H9 (cell line): ENCODE measurements around the gene ZRANB1. TPM values are rescaled to one million over a fixed set of nuclear protein-coding genes. Genes with fewer than 3 reads are reported as not detected.
A peak's percentile ranks its signal among the peaks of the same experiment; 100 is the strongest.

Experiments
- DNase-seq: peaks from one replicate; pipeline ENCODE4 v3.0.0-alpha.2; 2017
- H2AFZ ChIP-seq: one replicate; pipeline ENCODE4 v1.6.1; 2013; ENCODE audit warnings: mild to moderate bottlenecking, low read length, control low read depth, moderate library complexity
- H2AK5ac ChIP-seq: 2 replicates; pipeline ENCODE4 v1.6.1; 2013; ENCODE audit warnings: low read length, control low read depth, mixed read lengths; ENCODE audit not compliant: insufficient read length
- H2BK120ac ChIP-seq: one replicate; pipeline ENCODE4 v1.6.1; 2013; ENCODE audit warnings: low read depth, mild to moderate bottlenecking, low read length, control low read depth, inconsistent platforms; ENCODE audit not compliant: poor library complexity, severe bottlenecking
- H2BK12ac ChIP-seq: 2 replicates; pipeline ENCODE4 v1.6.1; 2013; ENCODE audit warnings: low read length, control low read depth, mixed read lengths, low read depth; ENCODE audit not compliant: insufficient read length
- H2BK15ac ChIP-seq: 2 replicates; pipeline ENCODE4 v1.6.1; 2013; ENCODE audit warnings: low read depth, low read length, control low read depth
- H2BK20ac ChIP-seq: one replicate; pipeline ENCODE4 v1.6.1; 2013; ENCODE audit warnings: low read depth, mild to moderate bottlenecking, low read length, control low read depth, inconsistent platforms; ENCODE audit not compliant: poor library complexity, severe bottlenecking
- H2BK5ac ChIP-seq: 2 replicates; pipeline ENCODE4 v1.6.1; 2013; ENCODE audit warnings: low read length, control low read depth, mixed read lengths; ENCODE audit not compliant: insufficient read length
- H3K14ac ChIP-seq: 2 replicates; pipeline ENCODE4 v1.6.1; 2013; ENCODE audit warnings: low read length, control low read depth; ENCODE audit not compliant: insufficient read depth
- H3K18ac ChIP-seq: 2 replicates; pipeline ENCODE4 v1.6.1; 2013; ENCODE audit warnings: low read depth, mild to moderate bottlenecking, mixed read lengths, low read length, control low read depth; ENCODE audit not compliant: insufficient read length
- H3K23ac ChIP-seq: 2 replicates; pipeline ENCODE4 v1.6.1; 2013; ENCODE audit warnings: low read length, control low read depth, mixed read lengths, low read depth; ENCODE audit not compliant: insufficient read length
- H3K23me2 ChIP-seq: 2 replicates; pipeline ENCODE4 v1.6.1; 2013; ENCODE audit warnings: low read depth, mild to moderate bottlenecking, mixed read lengths, low read length, control low read depth; ENCODE audit not compliant: insufficient read length, poor library complexity, severe bottlenecking
- H3K27ac ChIP-seq: 2 replicates; pipeline ENCODE4 v1.5.1; 2013; ENCODE audit warnings: low read length, control low read depth, mixed read lengths, low read depth; ENCODE audit not compliant: insufficient read length
- H3K27me3 ChIP-seq: 2 replicates; pipeline ENCODE4 v1.6.1; 2013; ENCODE audit warnings: low read length, control low read depth, inconsistent platforms; ENCODE audit not compliant: insufficient read depth
- H3K4ac ChIP-seq: 2 replicates; pipeline ENCODE4 v1.6.1; 2013; ENCODE audit warnings: low read depth, mild to moderate bottlenecking, control low read depth, inconsistent platforms, low read length, moderate library complexity
- H3K4me1 ChIP-seq: 2 replicates; pipeline ENCODE4 v1.6.1; 2013; ENCODE audit warnings: low read length, control low read depth, inconsistent platforms; ENCODE audit not compliant: insufficient read depth
- H3K4me2 ChIP-seq: 2 replicates; pipeline ENCODE4 v1.6.1; 2013; ENCODE audit warnings: low read length, control low read depth, mixed read lengths; ENCODE audit not compliant: insufficient read length, insufficient read depth
- H3K56ac ChIP-seq: 2 replicates; pipeline ENCODE4 v1.6.1; 2013; ENCODE audit warnings: low read depth, mild to moderate bottlenecking, mixed read lengths, low read length, control low read depth; ENCODE audit not compliant: insufficient read length
- H3K79me1 ChIP-seq: 2 replicates; pipeline ENCODE4 v1.6.1; 2013; ENCODE audit warnings: low read depth, mild to moderate bottlenecking, moderate library complexity, low read length, control low read depth, inconsistent platforms; ENCODE audit not compliant: insufficient read depth, poor library complexity, severe bottlenecking
- H3K79me2 ChIP-seq: 2 replicates; pipeline ENCODE4 v1.6.1; 2013; ENCODE audit warnings: low read length, control low read depth, inconsistent platforms; ENCODE audit not compliant: insufficient read depth
- H3K9ac ChIP-seq: 2 replicates; pipeline ENCODE4 v1.6.1; 2013; ENCODE audit warnings: low read length, control low read depth, mixed read lengths; ENCODE audit not compliant: insufficient read length; ENCODE audit errors: extremely low read depth
- H3K9me3 ChIP-seq: one replicate; pipeline ENCODE4 v1.6.1; 2013; ENCODE audit warnings: low read depth, low read length, inconsistent platforms; ENCODE audit not compliant: control insufficient read depth
- H3T11ph ChIP-seq: one replicate; pipeline ENCODE4 v1.6.1; 2013; ENCODE audit warnings: mild to moderate bottlenecking, low read length, control low read depth, inconsistent platforms
- H4K20me1 ChIP-seq: one replicate; pipeline ENCODE4 v1.6.1; 2013; ENCODE audit not compliant: control insufficient read depth, insufficient read length, insufficient read depth
- H4K5ac ChIP-seq: 2 replicates; pipeline ENCODE4 v1.6.1; 2013; ENCODE audit warnings: low read depth, mild to moderate bottlenecking, mixed read lengths, low read length, control low read depth; ENCODE audit not compliant: insufficient read length
- H4K8ac ChIP-seq: replicated peaks from 2 replicates; pipeline ENCODE4 v1.6.1; 2013; ENCODE audit warnings: low read length, control low read depth, mixed read lengths, low read depth; ENCODE audit not compliant: insufficient read length
- H4K91ac ChIP-seq: 2 replicates; pipeline ENCODE4 v1.6.1; 2013; ENCODE audit warnings: low read depth, mild to moderate bottlenecking, moderate library complexity, mixed read lengths, low read length, control low read depth; ENCODE audit not compliant: insufficient read length
- H3K27ac Mint-ChIP-seq, 3 experiments: 2 replicates in 2 of 3; 3 replicates in 1 of 3; pipeline ENCODE4 v1.8.0; 2020 to 2021; ENCODE audit warnings: mixed read lengths in 3 of 3, mild to moderate bottlenecking in 1 of 3, moderate library complexity in 1 of 3
- H3K27me3 Mint-ChIP-seq: 2 replicates; pipeline ENCODE4 v1.8.0; 2021; ENCODE audit warnings: low read depth, mild to moderate bottlenecking, moderate library complexity, mixed read lengths
- H3K36me3 Mint-ChIP-seq, 3 experiments: 2 replicates in 2 of 3; 3 replicates in 1 of 3; pipeline ENCODE4 v1.8.0; 2020 to 2021; ENCODE audit warnings: low read depth in 3 of 3, mixed read lengths in 3 of 3; ENCODE audit not compliant: insufficient read depth in 1 of 3
- H3K4me1 Mint-ChIP-seq, 2 experiments: 2 replicates each; pipeline ENCODE4 v1.8.0; 2020; ENCODE audit warnings: mixed read lengths in 2 of 2
- H3K4me3 Mint-ChIP-seq, 2 experiments: 2 replicates in 1 of 2; 3 replicates in 1 of 2; pipeline ENCODE4 v1.8.0; 2020 to 2021; ENCODE audit warnings: mild to moderate bottlenecking in 2 of 2, mixed read lengths in 2 of 2, moderate library complexity in 1 of 2
- H3K9me3 Mint-ChIP-seq, 2 experiments: 2 replicates in 1 of 2; 3 replicates in 1 of 2; pipeline ENCODE4 v1.8.0; 2020; ENCODE audit warnings: mild to moderate bottlenecking in 2 of 2, mixed read lengths in 2 of 2, moderate library complexity in 1 of 2
- WGBS: extraction: QIAGEN DNeasy Blood & Tissue Kit; methylation state at CpG from one replicate; pipeline ENCODE4 v1.1.7; 2013; ENCODE audit warnings: missing lambda C conversion rate, low lambda C conversion rate, mixed read lengths; ENCODE audit not compliant: insufficient read length; ENCODE audit errors: extremely low coverage; 5-methylcytosine and 5-hydroxymethylcytosine counted together
- total RNA-seq: library from RNA; stranded (reverse); gene quantifications from 2 replicates; pipeline ENCODE4 v1.2.1, GENCODE V29; 2021
- TF ChIP-seq, protein P1 (sequence below): fragments of 200-600 bp; sonication (generic); conservative IDR thresholded peaks from 3 replicates; pipeline ENCODE4 v1.8.0; 2021; ENCODE audit warnings: antibody characterized with exemption, mild to moderate bottlenecking

The ZRANB1 gene
- total RNA-seq, 1 experiment from 2014 or later = 17.4 TPM

DNA sequence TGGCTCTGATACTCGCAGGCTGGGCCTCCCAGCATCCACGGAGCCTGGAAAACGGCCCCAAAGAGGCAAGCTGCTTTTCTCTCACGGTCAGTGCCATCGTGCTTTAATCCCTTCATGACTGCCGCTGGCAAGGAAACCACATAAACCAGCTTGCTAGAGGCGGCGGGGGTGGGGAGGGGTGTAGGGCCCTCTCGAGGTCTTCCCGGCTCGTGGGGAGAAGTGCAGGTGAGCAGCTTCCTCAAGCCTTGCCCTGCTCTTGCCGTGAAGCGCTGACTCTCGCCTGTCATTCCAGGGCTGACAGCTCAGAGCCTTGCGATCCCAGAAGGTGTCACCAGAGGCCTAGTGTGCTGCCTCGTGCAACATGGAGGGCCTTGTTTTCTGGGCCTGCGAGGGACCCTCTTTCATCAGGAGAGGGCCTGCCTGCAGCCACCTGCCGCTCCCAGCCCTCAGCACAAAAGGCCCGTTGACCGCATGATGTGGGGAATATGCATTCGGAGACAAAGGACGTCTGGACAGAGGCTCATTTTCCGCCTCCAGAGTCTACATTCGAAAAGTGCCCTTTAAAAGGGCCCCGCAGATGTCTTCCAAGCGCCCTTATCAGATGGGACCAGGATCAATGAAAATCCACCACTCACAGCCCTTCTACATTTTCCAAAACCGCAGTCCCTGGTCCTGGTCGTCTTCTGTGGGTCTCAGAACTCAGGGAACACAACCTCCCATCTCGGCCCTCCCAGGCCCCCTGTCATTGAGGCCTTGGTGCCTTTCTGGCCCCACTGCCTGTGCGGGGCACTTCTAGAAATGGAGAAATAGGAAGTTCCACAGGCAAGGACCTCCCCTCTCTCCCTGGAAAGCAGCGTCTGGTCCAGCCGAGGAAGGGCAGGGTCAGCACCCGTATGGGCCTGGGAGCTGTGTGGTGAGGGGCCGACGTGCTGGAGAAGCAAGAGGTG is 58.7 kb downstream of the ZRANB1 start:
- Histone ChIP-seq H3K4me2 (no peak overlapping the region), H4K91ac (no peak overlapping the region), H2BK20ac (no peak overlapping the region), H3K14ac (no peak overlapping the region), H3K23ac (no peak overlapping the region), H2AFZ (no peak overlapping the region), H4K8ac (no peak overlapping the region), H2BK120ac (no peak overlapping the region), H3K4ac (no peak overlapping the region), H3K4me1 (no peaks in the 10 kb centered on the region), H3K27ac (no peak overlapping the region), H3K18ac (no peak overlapping the region), H4K20me1 (no peaks in the 10 kb centered on the region), H3T11ph (no peak overlapping the region), H2AK5ac (no peak overlapping the region), H3K79me2 (peaks cover 8% of the 10 kb centered on the region; the same call in 1 of the 2 replicates), H3K9me3 (no peaks in the 10 kb centered on the region), H3K56ac (no peak overlapping the region), H3K23me2 (no peaks in the 10 kb centered on the region), H2BK5ac (no peak overlapping the region), H3K9ac (no peak overlapping the region), H2BK15ac (no peak overlapping the region), H2BK12ac (no peak overlapping the region), H3K27me3 (no peaks in the 10 kb centered on the region), H3K79me1 (peaks cover 5% of the 10 kb centered on the region), H4K5ac (no peak overlapping the region)
- H3K4me3 Mint-ChIP-seq = no peak overlapping the region
- TF ChIP-seq, protein P1, sequence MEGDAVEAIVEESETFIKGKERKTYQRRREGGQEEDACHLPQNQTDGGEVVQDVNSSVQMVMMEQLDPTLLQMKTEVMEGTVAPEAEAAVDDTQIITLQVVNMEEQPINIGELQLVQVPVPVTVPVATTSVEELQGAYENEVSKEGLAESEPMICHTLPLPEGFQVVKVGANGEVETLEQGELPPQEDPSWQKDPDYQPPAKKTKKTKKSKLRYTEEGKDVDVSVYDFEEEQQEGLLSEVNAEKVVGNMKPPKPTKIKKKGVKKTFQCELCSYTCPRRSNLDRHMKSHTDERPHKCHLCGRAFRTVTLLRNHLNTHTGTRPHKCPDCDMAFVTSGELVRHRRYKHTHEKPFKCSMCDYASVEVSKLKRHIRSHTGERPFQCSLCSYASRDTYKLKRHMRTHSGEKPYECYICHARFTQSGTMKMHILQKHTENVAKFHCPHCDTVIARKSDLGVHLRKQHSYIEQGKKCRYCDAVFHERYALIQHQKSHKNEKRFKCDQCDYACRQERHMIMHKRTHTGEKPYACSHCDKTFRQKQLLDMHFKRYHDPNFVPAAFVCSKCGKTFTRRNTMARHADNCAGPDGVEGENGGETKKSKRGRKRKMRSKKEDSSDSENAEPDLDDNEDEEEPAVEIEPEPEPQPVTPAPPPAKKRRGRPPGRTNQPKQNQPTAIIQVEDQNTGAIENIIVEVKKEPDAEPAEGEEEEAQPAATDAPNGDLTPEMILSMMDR = 0 out of 3 replicates have a peak, but pooled peaks have one; percentile 23
- H3K4me1 Mint-ChIP-seq = peaks cover 0 to 4% of the 10 kb centered on the region in 2 experiments; a peak in 1 of 4 replicates
- peaks cover 48 to 90% (median 74%) of the 10 kb centered on the region in 3 experiments for H3K36me3 Mint-ChIP-seq
- WGBS = no CpG with 5 or more reads among the region's 35 CpGs
- no peak for DNase-seq
- H3K27me3 Mint-ChIP-seq = peaks cover 4% of the 10 kb centered on the region; the same call in 1 of the 2 replicates
- peak overlapping the region; percentile 27 to 88 (median 86); a peak in 4 of 7 replicates for H3K27ac Mint-ChIP-seq
- no peaks in the 10 kb centered on the region for H3K9me3 Mint-ChIP-seq
